ENCODE measurements around the gene GFY. TPM values are rescaled to one million over a fixed set of nuclear protein-coding genes. Genes with fewer than 3 reads are reported as not detected.

The GFY gene
- total RNA-seq, 2 donors from 2014 or later = 0.18 TPM; not detected in 1

DNA sequence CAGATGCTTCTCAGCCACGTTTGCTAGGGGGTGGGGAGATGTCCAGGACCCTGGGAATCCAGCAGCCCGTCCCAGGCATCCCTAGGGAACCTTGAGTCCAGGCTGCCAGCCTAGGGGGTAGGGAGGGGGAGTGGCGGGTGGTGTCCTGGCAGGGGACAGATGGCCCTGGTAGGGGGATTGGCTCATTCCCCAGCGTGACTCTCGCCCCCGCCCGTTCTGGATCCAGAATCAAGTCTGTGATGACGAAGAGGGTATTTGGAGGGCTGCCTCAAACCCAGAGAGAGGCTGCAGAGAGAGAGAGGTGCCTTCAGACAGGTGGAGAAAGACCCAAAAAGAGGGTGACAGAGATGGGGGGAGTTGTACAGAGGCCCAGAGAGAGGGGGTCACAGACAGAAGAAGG lies 12.0 kb downstream of the GFY start:
- H3K4me1 ChIP-seq (ENCODE audit: control insufficient read depth, insufficient read depth, low read length) = no peaks in the 10 kb centered on the region
- Mint-ChIP-seq H3K27me3 (ENCODE audit: insufficient read depth) (peaks cover 98% of the 10 kb centered on the region), H3K36me3 (ENCODE audit: low read depth) (peaks cover 1% of the 10 kb centered on the region), H3K4me3 (no peak overlapping the region), H3K4me1 (no peaks in the 10 kb centered on the region), H3K9me3 (peaks cover 10% of the 10 kb centered on the region), H3K27ac (no peak overlapping the region)
- H3K4me3 ChIP-seq (ENCODE audit: low read length) = no peak overlapping the region
- WGBS, 2 experiments (ENCODE audit: insufficient coverage in 1 of 2, insufficient read length in 1 of 2) = 34 to 43% methylated on average over 7 to 8 of the region's 8 CpGs
- peaks cover 100% of the 10 kb centered on the region for H3K27me3 ChIP-seq (ENCODE audit: control insufficient read depth, insufficient read depth, low read length, poor library complexity, severe bottlenecking)
- H3K9ac ChIP-seq (ENCODE audit: extremely low read depth, low read length, poor library complexity, severe bottlenecking) = no peak overlapping the region
- no peaks in the 10 kb centered on the region for H3K9me3 ChIP-seq (ENCODE audit: control insufficient read depth, low read length)
- no peak for DNase-seq
- no peak overlapping the region for H3K27ac ChIP-seq (ENCODE audit: low read depth, low read length)
- TF ChIP-seq CTCF (conservative IDR thresholded peaks at IDR 0.05) = no peak
- no peaks in the 10 kb centered on the region for H3K36me3 ChIP-seq (ENCODE audit: control insufficient read depth, insufficient read depth, low read length)

- H3K9ac ChIP-seq (ENCODE audit: extremely low read depth, low read length, poor library complexity, severe bottlenecking) = no peak overlapping the region
- no peak overlapping the region for H3K4me3 ChIP-seq (ENCODE audit: low read length)
- H3K27ac ChIP-seq (ENCODE audit: low read depth, low read length) = no peak overlapping the region
- 24 to 28% methylated on average over 3 to 5 of the region's 6 CpGs for WGBS, 2 experiments (ENCODE audit: insufficient coverage in 1 of 2, insufficient read length in 1 of 2)
- no peaks in the 10 kb centered on the region for H3K36me3 Mint-ChIP-seq (ENCODE audit: low read depth)
- H3K27me3 ChIP-seq (ENCODE audit: control insufficient read depth, insufficient read depth, low read length, poor library complexity, severe bottlenecking) = peaks cover 94% of the 10 kb centered on the region
- H3K4me1 ChIP-seq (ENCODE audit: control insufficient read depth, insufficient read depth, low read length) = no peaks in the 10 kb centered on the region
- no peaks in the 10 kb centered on the region for H3K4me1 Mint-ChIP-seq
- peaks cover 94% of the 10 kb centered on the region for H3K27me3 Mint-ChIP-seq (ENCODE audit: insufficient read depth)
- H3K4me3 Mint-ChIP-seq = no peak overlapping the region
- H3K9me3 Mint-ChIP-seq = peaks cover 9% of the 10 kb centered on the region
- H3K9me3 ChIP-seq (ENCODE audit: control insufficient read depth, low read length) = no peaks in the 10 kb centered on the region
- no peak overlapping the region for H3K27ac Mint-ChIP-seq
- DNase-seq = no peak
- TF ChIP-seq CTCF (conservative IDR thresholded peaks at IDR 0.05) = no peak
- no peaks in the 10 kb centered on the region for H3K36me3 ChIP-seq (ENCODE audit: control insufficient read depth, insufficient read depth, low read length)
These were observed 13.1 kb downstream of the GFY start for GRCh38 chr19:49438261-49438660.

DNA sequence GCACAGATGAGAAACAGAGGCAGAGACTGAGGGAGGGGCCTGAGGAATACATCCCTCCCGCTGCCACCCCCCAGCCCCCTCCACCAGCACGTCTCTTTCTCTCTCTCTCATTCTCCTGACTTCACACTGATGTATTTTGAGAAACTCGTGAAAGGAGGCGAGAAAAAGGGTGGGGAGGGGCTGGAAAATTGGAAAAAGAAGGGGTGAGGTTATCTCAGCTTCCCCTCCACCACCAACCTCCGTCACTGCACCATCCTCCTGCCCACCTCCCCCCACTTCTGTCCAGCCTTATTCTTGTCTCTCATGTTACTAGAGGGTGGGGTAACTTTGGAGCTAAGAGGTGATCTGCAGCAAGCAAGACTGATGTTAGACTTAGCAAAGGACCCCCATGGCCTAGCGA lies 14.6 kb downstream of the GFY start:
- Histone ChIP-seq H3K4me1 (ENCODE audit: control insufficient read depth, insufficient read depth, low read length) (no peaks in the 10 kb centered on the region), H3K27me3 (ENCODE audit: control insufficient read depth, insufficient read depth, low read length, poor library complexity, severe bottlenecking) (peaks cover 79% of the 10 kb centered on the region), H3K27ac (ENCODE audit: low read depth, low read length) (no peak overlapping the region), H3K36me3 (ENCODE audit: control insufficient read depth, insufficient read depth, low read length) (no peaks in the 10 kb centered on the region), H3K4me3 (ENCODE audit: low read length) (no peak overlapping the region), H3K9ac (ENCODE audit: extremely low read depth, low read length, poor library complexity, severe bottlenecking) (no peak overlapping the region), H3K9me3 (ENCODE audit: control insufficient read depth, low read length) (no peaks in the 10 kb centered on the region)
- no peaks in the 10 kb centered on the region for H3K36me3 Mint-ChIP-seq (ENCODE audit: low read depth)
- no peak for DNase-seq
- no peak overlapping the region for H3K27ac Mint-ChIP-seq
- TF ChIP-seq CTCF (conservative IDR thresholded peaks at IDR 0.05) = no peak
- 75 to 100% methylated on average over 1 of the region's 6 CpGs for WGBS, 2 experiments (ENCODE audit: insufficient coverage in 1 of 2, insufficient read length in 1 of 2)
- peaks cover 79% of the 10 kb centered on the region for H3K27me3 Mint-ChIP-seq (ENCODE audit: insufficient read depth)
- no peaks in the 10 kb centered on the region for H3K4me1 Mint-ChIP-seq
- peaks cover 9% of the 10 kb centered on the region for H3K9me3 Mint-ChIP-seq
- H3K4me3 Mint-ChIP-seq = no peak overlapping the region
